ENCODE data around the gene PLXNA4.

PLXNA4 gene

DNA sequence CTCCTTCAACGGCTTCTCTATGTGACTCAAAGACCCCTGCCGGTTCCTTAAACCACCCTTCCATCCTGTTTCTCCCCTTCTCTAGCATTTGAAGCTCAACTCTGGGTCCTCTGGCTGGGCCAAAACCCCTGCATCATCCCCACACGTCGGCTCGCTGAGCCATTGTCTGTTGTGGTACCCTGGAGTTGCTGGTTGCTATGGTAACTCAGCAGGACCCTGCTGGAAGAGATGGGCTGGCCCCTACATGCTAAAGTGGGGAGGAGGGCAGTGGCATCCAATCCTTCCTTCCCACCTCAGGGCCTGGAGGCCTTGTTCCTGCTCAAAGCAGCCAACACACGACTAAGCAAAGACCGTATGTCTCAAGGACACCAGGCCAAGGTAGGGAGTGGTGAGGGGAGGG, 452.5 kb downstream of the PLXNA4 start:
- no peak for DNase-seq

- no peak for DNase-seq
These were observed 453.4 kb downstream of the PLXNA4 start for GRCh38 chr7:132122901-132123300.

GRCh38 chr7:132121987-132122386, 454.3 kb downstream of the PLXNA4 start:
- DNase-seq, result no peak

DNA sequence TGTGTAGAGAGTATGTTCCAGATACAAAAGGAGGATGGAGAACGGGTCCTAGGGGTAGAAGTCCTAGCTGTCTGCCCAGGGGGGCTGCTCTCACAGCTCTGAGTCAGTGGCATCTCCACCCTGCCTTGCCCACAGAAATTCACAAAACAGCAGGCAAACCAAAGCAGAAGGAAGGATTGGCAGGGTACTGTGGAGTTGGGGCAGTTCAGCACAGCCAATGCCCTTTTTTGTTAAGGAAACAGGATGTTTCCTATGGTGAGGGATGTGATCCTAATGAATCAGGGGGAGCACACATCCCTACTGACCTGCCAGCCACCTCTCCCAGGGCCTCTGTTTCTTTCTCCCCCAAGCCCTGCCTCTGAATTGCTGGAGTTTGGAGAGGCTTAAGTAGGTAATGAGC, 457.6 kb downstream of the PLXNA4 start:
- no peak for DNase-seq

GRCh38 chr7:132117636-132118035, 458.6 kb downstream of the PLXNA4 start:
- DNase-seq, result no peak

- no peak for DNase-seq
These were observed 459.1 kb downstream of the PLXNA4 start for GRCh38 chr7:132117181-132117580.

GRCh38 chr7:132116369-132116768, 459.9 kb downstream of the PLXNA4 start:
- DNase-seq, result no peak

GRCh38 chr7:132115758-132116157, 460.5 kb downstream of the PLXNA4 start:
- DNase-seq, result no peak

- DNase-seq, result no peak
These were observed 461.2 kb downstream of the PLXNA4 start for GRCh38 chr7:132115028-132115427.

- no peak for DNase-seq
These were observed 461.9 kb downstream of the PLXNA4 start for GRCh38 chr7:132114411-132114810.

GRCh38 chr7:132113536-132114371, 462.5 kb downstream of the PLXNA4 start:
- no peak for DNase-seq

DNA sequence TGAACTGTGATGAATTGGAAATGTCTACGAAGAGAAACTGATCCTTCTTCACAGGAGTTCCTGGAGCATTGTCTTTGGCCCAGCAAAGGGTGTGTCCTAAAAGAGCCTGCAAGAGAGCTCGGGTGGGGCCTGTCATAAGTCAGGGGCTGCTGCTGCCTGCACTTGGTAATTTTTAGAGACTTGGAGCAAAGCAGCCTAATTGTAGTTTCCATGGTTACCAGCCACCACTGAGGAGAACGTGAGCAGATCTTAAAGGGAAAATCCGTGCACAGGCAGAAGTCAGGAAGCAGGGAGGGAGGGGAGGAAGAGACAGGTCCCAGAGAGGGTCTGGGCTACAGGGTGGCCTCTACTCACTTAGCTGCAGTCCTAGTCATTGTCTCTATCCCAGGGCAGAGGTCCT, 463.6 kb downstream of the PLXNA4 start:
- DNase-seq, result no peak

DNA sequence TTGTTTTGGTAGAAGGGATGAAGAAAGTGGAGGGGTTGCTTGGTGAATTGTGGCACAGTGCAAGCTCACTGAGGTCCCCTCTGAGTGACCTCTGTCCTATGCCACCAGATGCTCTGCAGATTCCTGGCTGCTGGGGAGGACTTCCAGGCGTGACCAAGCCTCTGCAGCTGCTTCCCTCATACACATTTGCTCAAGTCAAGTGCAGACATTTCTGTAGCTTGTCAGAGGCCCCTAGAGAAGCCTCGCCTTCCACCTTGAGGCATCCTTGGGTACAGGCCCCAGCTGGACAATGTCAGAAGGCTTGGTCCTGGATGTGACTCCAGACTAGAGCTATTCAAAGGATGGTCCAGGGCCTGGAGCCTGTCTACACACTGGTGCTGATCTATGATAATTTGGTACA, 464.2 kb downstream of the PLXNA4 start:
- DNase-seq, result no peak

DNA sequence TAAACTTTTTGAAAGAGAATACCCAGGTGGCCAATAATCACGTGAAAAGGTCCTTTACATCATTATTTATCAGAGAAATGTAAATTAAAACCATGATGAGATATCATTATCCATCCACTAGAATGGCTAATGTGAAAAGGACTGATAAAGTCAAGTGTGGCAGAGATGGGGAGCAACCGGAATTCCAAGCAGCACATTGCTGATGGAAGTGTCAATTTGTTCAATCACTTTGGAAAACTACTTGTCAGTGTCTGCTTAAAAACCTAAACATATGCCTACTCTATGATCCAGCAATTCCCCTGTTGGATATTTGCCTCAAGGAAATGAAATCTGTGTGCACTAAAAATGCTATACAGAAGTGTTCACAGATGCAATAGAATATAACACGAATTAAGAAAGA, 465.6 kb downstream of the PLXNA4 start:
- no peak for DNase-seq

DNA sequence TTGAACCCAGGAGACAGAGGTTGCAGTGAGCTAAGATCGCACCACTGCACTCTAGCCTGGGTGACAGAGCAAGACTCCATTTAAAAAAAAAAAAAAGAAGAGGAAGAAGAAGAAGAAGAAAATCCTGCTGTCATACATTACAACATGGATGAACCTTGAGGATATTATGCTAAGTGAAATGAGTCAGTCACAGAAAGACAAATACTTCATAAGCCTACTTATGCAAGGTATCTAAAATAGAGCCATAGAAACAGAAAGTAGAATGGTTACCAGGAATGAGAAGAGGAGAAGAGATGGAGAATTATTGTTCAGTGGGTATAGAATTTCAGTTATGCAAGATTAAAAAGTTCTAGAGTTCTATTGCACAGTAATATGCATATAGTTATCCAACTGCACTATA, 466.5 kb downstream of the PLXNA4 start:
- DNase-seq, result no peak

DNA sequence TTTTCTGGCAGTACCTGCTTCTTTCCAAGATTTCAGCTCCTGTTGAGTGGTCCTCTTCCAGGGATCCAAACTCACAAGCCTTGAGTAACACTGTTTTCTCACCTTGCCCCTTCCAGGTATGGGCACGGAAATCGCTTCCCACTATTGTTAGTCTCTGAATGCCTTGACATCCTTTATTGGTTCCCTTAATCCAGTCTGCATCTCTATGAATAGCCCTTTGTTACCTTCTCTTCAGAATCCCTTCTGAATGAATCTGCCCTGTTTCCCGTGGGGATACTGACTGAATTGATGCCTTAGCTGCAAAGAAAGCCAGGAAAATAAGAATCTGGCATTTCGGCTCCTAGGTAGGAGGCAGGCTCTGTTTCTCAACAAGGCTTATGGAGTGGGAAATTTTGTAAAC, 467.7 kb downstream of the PLXNA4 start:
- DNase-seq, result no peak

- no peak for DNase-seq
These were observed 469.8 kb downstream of the PLXNA4 start for GRCh38 chr7:132106491-132106890.

DNA sequence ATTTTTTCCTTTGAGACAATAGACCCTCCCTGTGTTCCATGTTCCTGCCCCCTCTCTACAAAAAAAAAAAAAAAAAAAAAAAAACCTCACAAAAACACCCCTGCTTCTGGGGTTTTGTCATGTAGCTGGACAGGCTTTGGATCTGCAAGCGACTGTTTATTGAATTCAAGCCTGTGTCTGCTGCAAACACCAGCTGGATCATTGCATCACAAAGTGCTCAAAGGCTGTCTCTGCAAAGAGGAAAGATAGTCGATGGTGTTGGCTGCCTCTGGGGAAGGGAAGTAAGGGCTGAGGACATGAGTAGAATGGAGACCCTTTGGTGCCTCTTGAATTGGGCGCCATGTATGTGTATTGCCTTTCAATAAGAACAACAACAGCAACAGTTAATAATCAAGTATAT, 471.2 kb downstream of the PLXNA4 start:
- DNase-seq, result no peak

GRCh38 chr7:132103718-132104117, 472.6 kb downstream of the PLXNA4 start:
- no peak for DNase-seq

DNA sequence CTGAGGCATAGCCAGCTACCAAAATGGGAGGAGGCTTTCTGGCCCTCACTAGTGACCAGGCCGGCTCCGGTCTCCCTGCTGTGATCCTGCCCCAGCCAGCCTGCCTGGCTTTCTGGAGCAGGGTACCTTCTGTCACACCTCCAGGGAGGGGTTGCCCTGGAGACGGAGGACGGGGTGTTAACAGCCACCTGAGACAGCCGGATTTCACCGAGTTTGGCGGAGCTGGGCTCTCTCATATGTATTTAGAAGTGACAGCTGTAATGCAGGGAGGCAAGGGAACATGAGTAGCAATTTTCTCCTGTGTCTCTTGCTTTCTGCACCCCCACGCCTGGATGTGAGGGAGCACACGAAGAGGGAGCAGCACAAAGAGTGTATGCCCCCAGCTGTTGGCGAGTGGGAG, 473.3 kb downstream of the PLXNA4 start:
- DNase-seq, result peak; percentile 79

GRCh38 chr7:132102391-132102790, 473.9 kb downstream of the PLXNA4 start:
- DNase-seq, result no peak

GRCh38 chr7:132100981-132101380, 475.3 kb downstream of the PLXNA4 start:
- no peak for DNase-seq

DNA sequence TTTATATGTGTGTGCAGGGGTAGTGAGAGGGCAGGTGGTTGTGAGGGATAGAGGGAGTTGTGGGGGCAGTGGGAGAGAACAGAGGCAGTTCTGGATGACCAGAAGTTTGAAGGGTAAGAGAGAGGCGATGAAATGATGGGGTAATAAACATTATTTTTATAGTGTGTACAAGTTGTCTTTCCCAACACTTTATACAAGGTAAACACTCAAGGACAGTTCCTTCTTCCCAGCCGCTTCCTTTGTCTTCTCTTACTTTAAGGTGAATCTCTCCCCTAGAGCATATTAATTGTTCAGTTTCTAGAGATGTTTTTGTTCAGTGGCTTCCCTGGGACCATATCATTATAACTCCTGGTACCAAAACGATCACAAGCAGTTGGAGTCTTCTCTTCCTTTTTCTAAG, 475.8 kb downstream of the PLXNA4 start:
- no peak for DNase-seq

GRCh38 chr7:132099163-132099562, 477.1 kb downstream of the PLXNA4 start:
- no peak for DNase-seq

DNA sequence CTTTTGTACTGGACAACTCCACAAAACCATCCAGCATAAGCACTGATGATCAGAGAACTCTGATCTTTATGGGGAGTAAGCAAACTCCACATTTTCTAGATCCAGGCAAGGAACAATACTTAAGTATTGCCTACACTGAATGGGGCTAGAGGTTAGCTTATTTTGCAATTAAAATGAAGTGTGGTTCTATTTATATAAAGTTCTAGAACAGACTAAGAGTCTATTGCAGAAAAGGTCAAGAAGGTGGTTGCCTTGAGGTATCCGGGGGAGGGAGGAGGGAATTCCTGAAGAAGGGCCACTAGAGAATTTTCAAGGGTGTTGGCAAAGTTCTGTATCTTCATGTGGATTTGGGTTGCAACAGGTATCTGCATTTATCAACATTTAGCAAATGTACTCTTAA, 477.9 kb downstream of the PLXNA4 start:
- DNase-seq, result no peak
